Ovary (tissue), 3 donors: Measurements from ENCODE around the gene MINDY2.

Experiments
- EP300 ChIP-seq: sonication (generic); formaldehyde crosslinking; IDR thresholded peaks from one replicate; pipeline ENCODE4 v1.6.1; 2017; ENCODE audit warnings: antibody characterized with exemption
- POLR2A ChIP-seq: fragments of 450-650 bp; IDR thresholded peaks from one replicate; pipeline ENCODE4 v1.6.1; 2017; ENCODE audit warnings: antibody characterized with exemption, mild to moderate bottlenecking, moderate library complexity
- TF ChIP-seq, protein P1 (sequence below), 3 donors: fragments of 450-650 bp in 2 of 3; fragments of 200-600 bp in 1 of 3; IDR thresholded peaks; one replicate each; pipeline versions ENCODE4 v1.5.1 to v1.8.0; 2016 to 2022; ENCODE audit warnings: antibody characterized with exemption in 3 of 3, mild to moderate bottlenecking in 1 of 3
- donor health status: DM: no; HTN: no; CAD: no.

DNA sequence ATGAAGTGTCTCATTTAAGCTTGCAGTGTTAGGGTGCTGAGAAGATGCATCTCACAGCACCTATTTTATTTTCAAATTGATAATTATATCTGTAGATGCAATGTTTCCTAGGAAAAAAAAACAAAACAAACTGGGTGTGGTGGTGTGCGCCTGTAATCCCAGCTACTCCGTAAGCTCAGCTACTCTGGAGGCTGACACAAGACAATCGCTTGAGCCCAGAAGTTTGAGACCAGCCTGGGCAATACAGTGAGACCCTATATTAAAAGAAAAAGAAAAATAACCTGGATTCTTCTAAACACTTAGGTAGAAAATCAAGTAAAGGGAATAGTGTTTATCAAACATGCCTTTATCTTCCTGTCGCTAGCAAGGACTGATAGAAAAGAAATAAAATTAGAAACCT lies 1.9 kb downstream of the MINDY2 start:
- TF ChIP-seq, protein P1, sequence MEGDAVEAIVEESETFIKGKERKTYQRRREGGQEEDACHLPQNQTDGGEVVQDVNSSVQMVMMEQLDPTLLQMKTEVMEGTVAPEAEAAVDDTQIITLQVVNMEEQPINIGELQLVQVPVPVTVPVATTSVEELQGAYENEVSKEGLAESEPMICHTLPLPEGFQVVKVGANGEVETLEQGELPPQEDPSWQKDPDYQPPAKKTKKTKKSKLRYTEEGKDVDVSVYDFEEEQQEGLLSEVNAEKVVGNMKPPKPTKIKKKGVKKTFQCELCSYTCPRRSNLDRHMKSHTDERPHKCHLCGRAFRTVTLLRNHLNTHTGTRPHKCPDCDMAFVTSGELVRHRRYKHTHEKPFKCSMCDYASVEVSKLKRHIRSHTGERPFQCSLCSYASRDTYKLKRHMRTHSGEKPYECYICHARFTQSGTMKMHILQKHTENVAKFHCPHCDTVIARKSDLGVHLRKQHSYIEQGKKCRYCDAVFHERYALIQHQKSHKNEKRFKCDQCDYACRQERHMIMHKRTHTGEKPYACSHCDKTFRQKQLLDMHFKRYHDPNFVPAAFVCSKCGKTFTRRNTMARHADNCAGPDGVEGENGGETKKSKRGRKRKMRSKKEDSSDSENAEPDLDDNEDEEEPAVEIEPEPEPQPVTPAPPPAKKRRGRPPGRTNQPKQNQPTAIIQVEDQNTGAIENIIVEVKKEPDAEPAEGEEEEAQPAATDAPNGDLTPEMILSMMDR (IDR thresholded peaks at IDR 0.05): no peak
- no peak for TF ChIP-seq POLR2A
- no peak for TF ChIP-seq EP300
